ENCODE measurements around the gene ARMC3.

Gene ARMC3

GRCh38 chr10:22931948-22932347 is 4.1 kb downstream of the ARMC3 start:
- peak in 1 of 3 experiments; percentile 4 for DNase-seq

GRCh38 chr10:22932626-22933370 is 4.9 kb downstream of the ARMC3 start:
- DNase-seq = no peak

- no peak for DNase-seq
Measured at GRCh38 chr10:22934726-22935125, 6.9 kb downstream of the ARMC3 start.

- no peak for DNase-seq
Measured at GRCh38 chr10:22942437-22942836, 14.6 kb downstream of the ARMC3 start.

- no peak for DNase-seq
Measured at GRCh38 chr10:22945934-22946673, 18.3 kb downstream of the ARMC3 start.

GRCh38 chr10:22954970-22955369 is 27.1 kb downstream of the ARMC3 start:
- DNase-seq = no peak

- DNase-seq = no peak
Measured at GRCh38 chr10:22958338-22958737, 30.5 kb downstream of the ARMC3 start.

GRCh38 chr10:22959292-22959691 is 31.4 kb downstream of the ARMC3 start:
- peak in 1 of 3 experiments; percentile 7 for DNase-seq

GRCh38 chr10:22959950-22960349 is 32.1 kb downstream of the ARMC3 start:
- no peak for DNase-seq

- DNase-seq = no peak
Measured at GRCh38 chr10:22962817-22963216, 35.0 kb downstream of the ARMC3 start.

- DNase-seq = no peak
Measured at GRCh38 chr10:22969704-22970103, 41.9 kb downstream of the ARMC3 start.

- no peak for DNase-seq
Measured at GRCh38 chr10:22976534-22976933, 48.7 kb downstream of the ARMC3 start.

- no peak for DNase-seq
Measured at GRCh38 chr10:22977751-22978150, 49.9 kb downstream of the ARMC3 start.

- peak in 1 of 3 experiments; percentile 41 for DNase-seq
Measured at GRCh38 chr10:22978287-22978686, 50.4 kb downstream of the ARMC3 start.

- DNase-seq = peak in 2 of 3 experiments; percentile 29 to 82
Measured at GRCh38 chr10:22978918-22979317, 51.1 kb downstream of the ARMC3 start.

- DNase-seq = no peak
Measured at GRCh38 chr10:22980822-22981221, 53.0 kb downstream of the ARMC3 start.

GRCh38 chr10:22984066-22984465 is 56.2 kb downstream of the ARMC3 start:
- DNase-seq = peak in 1 of 3 experiments; percentile 12

GRCh38 chr10:22986771-22987542 is 59.1 kb downstream of the ARMC3 start:
- DNase-seq = peak in 2 of 3 experiments; percentile 22 to 50

GRCh38 chr10:22988581-22989360 is 60.9 kb downstream of the ARMC3 start:
- peak; percentile 54 to 82 (median 71) for DNase-seq

GRCh38 chr10:22990443-22990842 is 62.6 kb downstream of the ARMC3 start:
- no peak for DNase-seq

GRCh38 chr10:22992075-22992474 is 64.2 kb downstream of the ARMC3 start:
- peak in 2 of 3 experiments; percentile 16 to 58 for DNase-seq

GRCh38 chr10:22992621-22993020 is 64.8 kb downstream of the ARMC3 start:
- peak in 1 of 3 experiments; percentile 11 for DNase-seq

GRCh38 chr10:22993314-22993713 is 65.5 kb downstream of the ARMC3 start:
- DNase-seq = no peak

Data from NCI-H1417 (cell line).